ACC112 (cell line): ENCODE measurements around the gene RAPGEF1.

ENCODE experiments used
- H2AFZ ChIP-seq: fragments of 200-600 bp; sonication (generic); one replicate; pipeline ENCODE4 v1.6.0; 2017; ENCODE audit warnings: antibody characterized with exemption, low read length; ENCODE audit not compliant: unreplicated experiment
- H3K27ac ChIP-seq: fragments of 200-600 bp; sonication (generic); 2 replicates; pipeline ENCODE4 v1.5.1; 2014; ENCODE audit warnings: low read depth, mild to moderate bottlenecking, antibody characterized with exemption, low read length, moderate library complexity
- H3K27me3 ChIP-seq: fragments of 200-600 bp; sonication (generic); 2 replicates; pipeline ENCODE4 v1.6.1; 2014; ENCODE audit warnings: mild to moderate bottlenecking, antibody characterized with exemption, low read length, moderate library complexity, mixed read lengths; ENCODE audit not compliant: insufficient read depth
- H3K36me3 ChIP-seq: fragments of 200-600 bp; sonication (generic); 2 replicates; pipeline ENCODE4 v1.6.1; 2016; ENCODE audit warnings: mild to moderate bottlenecking, antibody characterized with exemption, low read length, moderate library complexity, mixed read lengths; ENCODE audit not compliant: insufficient read depth
- H3K4me1 ChIP-seq: fragments of 200-600 bp; sonication (generic); one replicate; pipeline ENCODE4 v1.6.1; 2016; ENCODE audit warnings: low read length, mixed read lengths; ENCODE audit not compliant: insufficient read depth, unreplicated experiment, control insufficient read depth
- H3K4me3 ChIP-seq: fragments of 200-600 bp; sonication (generic); 2 replicates; pipeline ENCODE4 v1.5.1; 2014; ENCODE audit warnings: mild to moderate bottlenecking, low read depth, low read length
- H3K79me2 ChIP-seq: fragments of 200-600 bp; sonication (generic); one replicate; pipeline ENCODE4 v1.6.0; 2016; ENCODE audit warnings: low read length; ENCODE audit not compliant: control insufficient read depth, unreplicated experiment, insufficient read depth

The RAPGEF1 gene

DNA sequence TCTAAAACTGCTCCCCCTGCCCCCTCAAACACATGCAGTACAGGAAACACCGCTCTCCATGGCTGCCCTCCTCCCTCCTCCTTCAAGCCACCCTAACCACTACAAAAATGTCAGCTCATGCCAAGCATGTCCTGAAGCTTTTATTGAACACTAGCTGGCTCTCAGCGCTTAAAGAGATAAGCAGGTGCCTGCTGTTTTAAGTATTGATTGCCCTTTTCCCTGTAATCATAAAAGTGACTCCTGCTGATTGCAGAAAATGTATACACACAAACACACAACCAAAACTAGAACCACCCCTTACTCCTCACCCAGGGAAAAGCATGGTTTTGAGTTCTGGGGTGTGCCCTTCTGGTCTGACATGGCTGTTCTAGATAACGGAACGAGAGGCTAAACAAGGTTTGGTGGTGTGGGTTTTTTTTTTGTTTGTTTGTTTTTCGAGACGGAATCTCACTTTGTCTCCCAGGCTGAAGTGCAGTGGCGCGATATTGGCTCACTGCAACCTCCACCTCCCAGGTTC lies 205.1 kb downstream of the RAPGEF1 start:
- peaks cover 10% of the 10 kb centered on the region for H3K79me2 ChIP-seq
- H3K4me3 ChIP-seq: no peak overlapping the region
- no peak overlapping the region for H3K27ac ChIP-seq
- H3K27me3 ChIP-seq: no peaks in the 10 kb centered on the region
- no peak overlapping the region for H2AFZ ChIP-seq
- H3K4me1 ChIP-seq: no peaks in the 10 kb centered on the region
- no peaks in the 10 kb centered on the region for H3K36me3 ChIP-seq

DNA sequence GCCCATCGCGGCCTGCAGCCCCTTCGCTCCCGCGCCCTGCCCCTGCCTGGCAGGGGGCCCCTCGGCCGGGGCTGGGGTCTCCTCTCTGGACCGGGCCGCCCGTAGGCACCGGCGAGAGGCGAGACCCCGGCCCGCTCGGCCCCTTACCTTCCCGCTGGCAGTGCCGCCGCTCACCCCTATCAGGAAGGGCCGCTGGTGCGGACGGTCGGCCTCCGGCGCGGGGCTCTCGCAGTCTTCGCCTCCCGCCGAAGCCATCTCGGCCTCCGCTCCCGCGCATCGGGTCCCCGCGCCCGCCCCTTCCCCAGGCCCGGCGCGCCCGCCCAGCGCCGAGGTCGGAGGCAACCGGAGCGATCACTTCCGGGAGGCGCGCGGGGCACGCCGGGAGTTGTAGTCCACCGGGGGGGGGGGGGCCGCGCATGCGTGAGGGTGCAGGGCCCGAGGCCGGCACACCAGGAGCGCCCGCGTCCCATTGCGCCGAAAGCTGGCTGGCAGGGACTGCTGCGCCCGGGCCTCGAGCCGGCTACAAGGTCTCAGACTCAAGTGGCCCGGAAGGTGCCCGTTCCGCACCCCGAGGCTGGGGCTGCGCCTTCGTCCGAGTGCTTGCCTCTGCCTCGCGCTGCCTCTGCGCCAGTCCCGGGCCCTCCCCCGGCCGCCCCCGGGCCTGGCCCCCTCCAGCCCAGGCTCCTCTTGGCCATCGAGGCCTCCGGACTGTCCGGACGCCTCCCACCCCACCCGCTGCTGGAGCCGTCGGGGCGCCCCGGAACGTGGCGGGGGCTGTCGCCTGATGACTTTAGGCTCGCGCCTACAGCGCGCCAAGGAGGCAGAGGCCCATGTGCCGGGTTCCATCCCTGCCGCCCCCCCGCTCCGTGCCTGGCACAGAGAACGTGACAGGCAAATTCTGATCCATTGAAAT lies 208.7 kb downstream of the RAPGEF1 start, which contains the start of gene UCK1:
Gene UCK1 (minus strand): TSS at position 344 of the 913 bp plus-strand sequence. CDS start 89 bp downstream, at position 255.
- Histone ChIP-seq H3K4me3 (peak within 1 kb of the TSS; percentile 99), H3K27me3 (no peaks in the 10 kb centered on the region), H3K79me2 (peaks cover 11% of the 10 kb centered on the region), H2AFZ (peak within 1 kb of the TSS; percentile 91), H3K4me1 (no peaks in the 10 kb centered on the region), H3K27ac (no peak within 1 kb of the TSS), H3K36me3 (no peaks in the 10 kb centered on the region; the same call in 1 of the 2 replicates)

DNA sequence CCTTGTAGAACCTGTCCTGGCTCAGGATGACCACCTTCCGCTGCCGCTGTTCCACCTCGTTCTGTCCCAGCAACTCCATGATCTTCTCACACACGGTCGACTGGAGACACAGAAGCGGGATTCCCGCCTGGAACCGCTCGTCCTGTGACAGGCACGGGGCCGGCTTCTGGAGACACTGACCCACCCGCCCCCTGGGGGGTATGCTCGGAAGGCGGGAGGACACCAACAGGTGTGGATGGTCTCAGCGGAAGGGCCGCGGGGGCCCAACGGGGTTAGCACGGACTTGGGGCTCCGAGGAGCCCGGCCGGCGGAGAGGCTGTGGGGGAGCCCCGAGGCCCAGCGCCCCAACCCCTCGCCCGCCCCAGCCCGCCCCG lies 209.3 kb downstream of the RAPGEF1 start:
- H2AFZ ChIP-seq: peak overlapping the region; percentile 91
- H3K27ac ChIP-seq: no peak overlapping the region
- peak overlapping the region; percentile 99 for H3K4me3 ChIP-seq
- peaks cover 11% of the 10 kb centered on the region for H3K79me2 ChIP-seq
- no peaks in the 10 kb centered on the region for H3K27me3 ChIP-seq
- no peaks in the 10 kb centered on the region; the same call in 1 of the 2 replicates for H3K36me3 ChIP-seq
- no peaks in the 10 kb centered on the region for H3K4me1 ChIP-seq

DNA sequence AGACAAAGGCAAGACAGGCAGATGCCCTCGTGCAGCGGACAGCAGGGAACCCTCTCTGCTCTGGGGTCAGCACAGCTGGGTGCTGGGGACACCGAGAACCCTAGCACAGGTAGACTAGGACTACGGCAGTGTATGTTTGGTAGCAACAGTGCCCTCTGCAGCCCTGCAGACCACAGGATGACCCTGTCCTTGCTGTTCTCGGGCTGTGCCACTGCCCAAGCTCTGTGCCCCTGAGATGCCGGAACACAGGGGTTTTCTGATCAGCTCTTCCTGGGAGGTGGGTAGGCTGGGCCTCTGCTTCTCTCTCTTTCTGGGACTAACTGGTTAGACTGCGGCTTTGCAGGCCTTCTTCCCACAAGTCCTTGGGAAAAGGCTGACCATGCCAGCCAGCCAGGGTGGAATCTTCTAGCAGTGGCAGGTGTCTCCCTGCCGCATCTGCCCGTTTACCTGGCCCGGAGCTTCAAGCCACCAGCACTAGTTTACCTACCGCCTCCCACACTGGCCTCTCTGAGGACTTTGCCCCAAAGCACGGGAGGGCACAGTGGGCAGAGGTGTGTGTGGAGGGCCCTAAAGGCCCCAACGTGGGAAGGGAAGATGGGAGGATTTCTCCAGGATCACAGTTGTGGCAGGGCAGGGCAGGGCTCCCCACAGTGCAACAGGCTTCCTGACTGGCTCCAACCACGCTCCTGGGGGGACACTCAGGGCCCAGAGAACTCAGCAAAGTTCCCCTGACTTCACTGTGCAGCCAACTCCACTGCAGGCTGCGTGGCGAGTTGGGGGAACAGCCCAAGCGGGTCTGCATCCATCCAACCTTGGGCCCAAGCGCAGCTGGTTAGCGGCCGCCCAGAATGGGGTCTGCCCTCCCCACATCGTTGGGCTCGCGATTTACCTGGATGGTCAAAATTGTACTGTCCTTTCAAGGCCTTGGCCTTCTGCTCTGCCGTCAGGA lies 210.0 kb downstream of the RAPGEF1 start:
- no peaks in the 10 kb centered on the region for H3K27me3 ChIP-seq
- peak overlapping the region; percentile 99 for H3K4me3 ChIP-seq
- H3K36me3 ChIP-seq: peaks cover under 1% of the 10 kb centered on the region; the same call in 1 of the 2 replicates
- H3K4me1 ChIP-seq: no peaks in the 10 kb centered on the region
- H2AFZ ChIP-seq: no peak overlapping the region
- peaks cover 11% of the 10 kb centered on the region for H3K79me2 ChIP-seq
- no peak overlapping the region for H3K27ac ChIP-seq

DNA sequence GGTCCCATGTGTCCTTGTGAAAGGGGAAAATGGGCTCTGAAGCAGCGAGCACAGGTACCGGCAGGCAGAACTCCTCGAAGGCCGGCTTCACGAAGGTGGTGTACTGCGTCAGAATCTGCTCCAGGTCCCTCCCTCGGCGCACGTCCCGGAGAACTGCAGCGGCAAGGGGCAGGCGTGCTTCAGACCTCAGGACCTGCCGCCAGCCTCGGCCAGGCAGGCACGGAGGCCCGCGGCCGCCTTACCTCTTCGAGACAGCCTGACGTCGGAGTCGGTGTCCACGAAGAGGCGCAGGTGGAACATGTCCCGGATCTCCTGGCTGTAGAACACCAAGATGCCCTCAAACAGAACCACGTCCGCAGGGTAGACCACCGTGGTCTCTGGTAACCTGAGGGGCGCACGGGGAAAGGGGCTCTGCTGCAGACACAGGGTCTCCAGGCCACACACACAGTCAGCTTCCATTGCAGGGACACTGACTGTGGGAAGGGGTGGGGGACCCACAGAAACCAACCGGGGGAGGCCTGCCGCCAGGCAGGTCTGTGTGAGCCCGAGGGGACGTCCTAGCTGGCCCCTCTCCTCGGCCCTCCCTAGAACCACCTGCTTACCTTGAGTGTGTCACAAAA lies 210.9 kb downstream of the RAPGEF1 start:
- no peak overlapping the region for H3K27ac ChIP-seq
- H3K4me3 ChIP-seq: no peak overlapping the region
- H3K79me2 ChIP-seq: peaks cover 11% of the 10 kb centered on the region
- H2AFZ ChIP-seq: no peak overlapping the region
- peaks cover 5% of the 10 kb centered on the region; the same call in 1 of the 2 replicates for H3K36me3 ChIP-seq
- H3K27me3 ChIP-seq: no peaks in the 10 kb centered on the region
- H3K4me1 ChIP-seq: no peaks in the 10 kb centered on the region

DNA sequence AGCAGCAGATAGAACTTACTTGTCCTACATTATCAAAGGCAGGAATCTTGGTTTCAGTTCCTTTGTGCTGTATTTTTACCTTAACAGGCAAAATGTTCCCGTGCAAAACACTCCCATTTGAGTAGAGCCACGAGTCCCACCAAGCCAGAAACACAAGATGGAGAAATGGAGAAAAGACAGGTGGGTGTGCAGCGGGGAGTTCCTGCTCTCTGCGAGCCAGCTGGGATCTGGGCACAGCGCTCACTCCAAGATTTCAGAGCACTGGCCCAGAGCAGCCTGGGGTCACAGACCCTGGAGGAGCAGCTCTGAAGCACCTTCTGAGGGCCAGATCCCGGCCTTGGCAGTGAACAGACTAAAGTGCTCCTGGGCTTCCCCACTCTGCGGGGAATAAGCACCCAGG lies 211.7 kb downstream of the RAPGEF1 start:
- H3K79me2 ChIP-seq: peaks cover 11% of the 10 kb centered on the region
- no peak overlapping the region for H2AFZ ChIP-seq
- no peak overlapping the region for H3K4me3 ChIP-seq
- peaks cover 5% of the 10 kb centered on the region; the same call in 1 of the 2 replicates for H3K36me3 ChIP-seq
- no peaks in the 10 kb centered on the region for H3K4me1 ChIP-seq
- H3K27me3 ChIP-seq: no peaks in the 10 kb centered on the region
- H3K27ac ChIP-seq: no peak overlapping the region
